ENCODE results near the gene NAT16. TPM values are rescaled to one million over a fixed set of nuclear protein-coding genes. Genes with fewer than 3 reads are reported as not detected.

NAT16 gene
- total RNA-seq, 2 donors from 2014 or later = 0.26 TPM; not detected in 1

- no peaks in the 10 kb centered on the region for H3K27me3 ChIP-seq
- DNase-seq = no peak
- peaks cover 0 to 4% of the 10 kb centered on the region in 2 donors for H3K36me3 ChIP-seq (replicated peaks in 1 of 2; ENCODE audit: insufficient read depth in 1 of 2, low read depth in 2 of 2)
- no peak for ATAC-seq
- H3K4me3 ChIP-seq = peak overlapping the region; percentile 65 to 74
- TF ChIP-seq POLR2A (IDR thresholded peaks at IDR 0.05) = no peak
- TF ChIP-seq, protein P1, sequence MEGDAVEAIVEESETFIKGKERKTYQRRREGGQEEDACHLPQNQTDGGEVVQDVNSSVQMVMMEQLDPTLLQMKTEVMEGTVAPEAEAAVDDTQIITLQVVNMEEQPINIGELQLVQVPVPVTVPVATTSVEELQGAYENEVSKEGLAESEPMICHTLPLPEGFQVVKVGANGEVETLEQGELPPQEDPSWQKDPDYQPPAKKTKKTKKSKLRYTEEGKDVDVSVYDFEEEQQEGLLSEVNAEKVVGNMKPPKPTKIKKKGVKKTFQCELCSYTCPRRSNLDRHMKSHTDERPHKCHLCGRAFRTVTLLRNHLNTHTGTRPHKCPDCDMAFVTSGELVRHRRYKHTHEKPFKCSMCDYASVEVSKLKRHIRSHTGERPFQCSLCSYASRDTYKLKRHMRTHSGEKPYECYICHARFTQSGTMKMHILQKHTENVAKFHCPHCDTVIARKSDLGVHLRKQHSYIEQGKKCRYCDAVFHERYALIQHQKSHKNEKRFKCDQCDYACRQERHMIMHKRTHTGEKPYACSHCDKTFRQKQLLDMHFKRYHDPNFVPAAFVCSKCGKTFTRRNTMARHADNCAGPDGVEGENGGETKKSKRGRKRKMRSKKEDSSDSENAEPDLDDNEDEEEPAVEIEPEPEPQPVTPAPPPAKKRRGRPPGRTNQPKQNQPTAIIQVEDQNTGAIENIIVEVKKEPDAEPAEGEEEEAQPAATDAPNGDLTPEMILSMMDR (IDR thresholded peaks at IDR 0.05) = no peak
- peaks cover 46% of the 10 kb centered on the region for H3K4me1 ChIP-seq
- WGBS, 2 donors = 0 to 1% methylated on average over 2 to 22 of the region's 34 CpGs
- H3K9me3 ChIP-seq = no peaks in the 10 kb centered on the region
- intact Hi-C loops (cut with DNase I) = no loop called here
- H3K27ac ChIP-seq = peak overlapping the region in 3 of 4 donors; percentile 86 to 92 (median 90)
These were observed 36.8 kb upstream of the NAT16 start for GRCh38 chr7:101216860-101217387.

DNA sequence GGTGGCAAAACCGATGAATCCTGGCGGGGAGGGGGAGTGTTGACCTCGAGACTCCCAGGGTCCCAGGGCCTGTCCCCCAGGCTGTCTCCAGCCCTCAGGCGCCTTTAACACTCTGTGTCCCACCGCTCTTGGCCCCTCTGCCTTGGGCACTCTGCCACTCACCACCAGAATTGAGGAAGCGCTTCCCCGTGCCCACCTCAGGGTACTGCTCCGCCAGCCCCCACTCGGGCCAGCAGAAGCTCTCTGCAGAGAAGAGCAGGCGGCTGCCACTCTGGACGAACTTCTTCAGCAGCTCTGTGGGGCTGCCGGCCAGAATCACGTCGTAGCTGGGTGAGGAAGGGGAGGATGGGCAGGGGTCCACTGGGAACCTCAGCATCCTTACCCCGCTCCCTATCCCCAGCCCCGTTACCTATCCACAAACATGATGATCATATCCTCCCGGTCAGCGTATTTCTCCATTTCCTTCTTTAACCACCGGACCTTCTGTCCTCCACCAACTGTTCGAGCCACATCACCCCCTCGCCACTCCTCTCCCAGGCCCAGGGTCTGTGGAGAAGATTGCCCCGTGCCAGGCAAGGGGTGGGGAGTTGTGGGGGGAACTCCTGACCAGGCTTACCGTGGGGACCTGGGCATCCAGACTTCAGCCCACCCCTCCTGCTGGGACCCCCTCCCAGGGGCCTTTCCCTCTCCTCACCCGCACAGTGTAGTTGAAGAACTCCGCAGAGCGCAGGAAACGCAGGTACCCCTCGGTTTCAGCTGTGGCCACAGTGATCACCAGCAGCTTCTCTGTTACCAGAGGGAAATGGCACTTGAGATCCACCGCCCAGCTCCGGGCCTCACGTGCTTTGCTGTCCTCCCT, 36.1 kb upstream of the NAT16 start:
- TF ChIP-seq POLR2A (IDR thresholded peaks at IDR 0.05) = no peak
- TF ChIP-seq, protein P1 (IDR thresholded peaks at IDR 0.05) = no peak
- H3K27ac ChIP-seq = peak overlapping the region in 1 of 4 donors; percentile 92
- no peak for ATAC-seq
- peaks cover 5 to 9% of the 10 kb centered on the region in 2 donors for H3K36me3 ChIP-seq (replicated peaks in 1 of 2; ENCODE audit: insufficient read depth in 1 of 2, low read depth in 2 of 2)
- peak in 1 of 4 donors; percentile 24 for DNase-seq
- no peaks in the 10 kb centered on the region for H3K27me3 ChIP-seq
- peak overlapping the region; percentile 65 to 74 for H3K4me3 ChIP-seq
- H3K4me1 ChIP-seq = peaks cover 46% of the 10 kb centered on the region
- WGBS, 2 donors = 54 to 69% methylated on average over 24 to 28 of the region's 31 CpGs
- H3K9me3 ChIP-seq = no peaks in the 10 kb centered on the region
- intact Hi-C loops (cut with DNase I) = no loop called here

DNA sequence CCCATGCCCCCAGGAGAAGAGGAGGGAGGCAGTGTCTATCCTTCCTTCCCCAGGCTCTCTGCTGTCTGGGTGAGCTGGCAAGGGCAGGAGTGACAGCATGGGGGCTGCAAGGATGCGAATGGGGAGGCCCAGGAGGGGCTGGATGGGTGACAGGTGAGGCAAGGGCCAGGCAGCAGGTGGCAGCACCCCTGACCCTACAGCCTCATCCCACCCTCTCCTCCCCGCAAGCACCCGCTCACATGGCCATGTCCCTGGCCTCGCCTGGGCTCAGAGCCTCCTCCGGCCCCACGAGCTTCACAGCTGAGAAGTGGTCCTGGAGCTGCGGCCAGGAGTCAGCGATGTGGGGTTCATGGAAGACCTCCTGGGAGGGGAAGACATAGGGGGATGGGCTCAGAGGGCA, 31.9 kb upstream of the NAT16 start:
- Histone ChIP-seq H3K9me3 (no peaks in the 10 kb centered on the region), H3K4me3 (no peak overlapping the region), H3K4me1 (peaks cover 24% of the 10 kb centered on the region), H3K27ac (no peak overlapping the region), H3K36me3 (replicated peaks in 1 of 2; ENCODE audit: insufficient read depth in 1 of 2, low read depth in 2 of 2) (peaks cover 9 to 15% of the 10 kb centered on the region in 2 donors), H3K27me3 (no peaks in the 10 kb centered on the region)
- ATAC-seq (no peak), DNase-seq (no peak)
- WGBS, 2 donors = 93 to 98% methylated on average over 5 to 8 of the region's 8 CpGs
- intact Hi-C loops (cut with DNase I) = no loop called here
- TF ChIP-seq, protein P1 (IDR thresholded peaks at IDR 0.05) = no peak
- no peak for TF ChIP-seq POLR2A (IDR thresholded peaks at IDR 0.05)

GRCh38 chr7:101211501-101211900, 31.4 kb upstream of the NAT16 start:
- peaks cover 19% of the 10 kb centered on the region for H3K4me1 ChIP-seq
- TF ChIP-seq POLR2A (IDR thresholded peaks at IDR 0.05) = no peak
- TF ChIP-seq, protein P1 (IDR thresholded peaks at IDR 0.05) = no peak
- no peak for ATAC-seq
- 98 to 100% methylated on average over 7 to 21 of the region's 24 CpGs for WGBS, 2 donors
- no peak overlapping the region for H3K4me3 ChIP-seq
- no peaks in the 10 kb centered on the region for H3K27me3 ChIP-seq
- no peak overlapping the region for H3K27ac ChIP-seq
- H3K36me3 ChIP-seq (replicated peaks in 1 of 2; ENCODE audit: insufficient read depth in 1 of 2, low read depth in 2 of 2) = peaks cover 9 to 15% of the 10 kb centered on the region in 2 donors
- no peak for DNase-seq
- H3K9me3 ChIP-seq = no peaks in the 10 kb centered on the region
- intact Hi-C loops (cut with DNase I) = no loop called here

Data from body of pancreas (tissue), 4 donors.